ENCODE data around the gene CADM1. TPM values are rescaled to one million over a fixed set of nuclear protein-coding genes. Genes with fewer than 3 reads are reported as not detected.

CADM1 gene
- total RNA-seq, 1 experiment from 2014 or later: 30.8 TPM

DNA sequence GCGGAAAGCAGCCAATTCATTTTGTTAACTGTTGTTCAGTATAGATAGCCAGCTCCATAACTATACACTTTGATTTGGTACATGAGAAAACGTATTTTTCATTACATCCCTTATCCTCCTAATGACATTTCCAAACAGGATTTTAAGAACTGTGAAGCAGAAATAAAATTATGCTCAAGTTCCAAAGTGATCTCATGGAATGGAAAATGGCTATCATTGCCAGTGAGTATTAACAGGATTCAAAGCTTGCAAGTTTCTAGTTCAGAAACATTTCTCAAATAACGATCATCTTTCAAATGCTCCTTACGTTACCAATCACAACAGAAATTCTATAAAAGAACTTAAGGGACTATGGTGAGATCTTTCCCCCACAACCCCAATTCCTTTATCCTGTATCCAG lies 53.7 kb downstream of the CADM1 start:
- DNase-seq (ENCODE audit: low read depth): no peak

GRCh38 chr11:115447273-115447864 lies 56.8 kb downstream of the CADM1 start:
- no peak for DNase-seq (ENCODE audit: low read depth)

GRCh38 chr11:115446214-115446613 lies 58.0 kb downstream of the CADM1 start:
- DNase-seq (ENCODE audit: low read depth): no peak

DNA sequence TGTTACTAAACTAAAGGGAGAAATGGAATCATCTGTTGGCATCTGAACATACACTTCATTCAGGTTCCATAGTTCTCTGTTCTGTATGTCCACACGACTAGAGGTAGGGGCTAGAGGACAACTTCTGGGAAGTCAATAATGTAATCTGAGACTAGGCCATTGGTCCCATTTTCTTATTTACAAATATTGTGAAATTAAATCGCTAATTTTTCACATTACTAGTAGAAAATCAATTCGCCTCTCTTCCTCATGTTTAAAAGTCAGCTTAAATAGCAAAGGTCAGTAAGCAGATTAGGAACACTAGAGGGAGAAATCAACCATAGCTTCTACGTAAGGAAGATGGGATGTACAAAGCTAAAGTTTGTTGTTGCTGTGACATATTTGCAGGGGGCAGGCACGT lies 59.7 kb downstream of the CADM1 start:
- DNase-seq (ENCODE audit: low read depth): no peak

DNA sequence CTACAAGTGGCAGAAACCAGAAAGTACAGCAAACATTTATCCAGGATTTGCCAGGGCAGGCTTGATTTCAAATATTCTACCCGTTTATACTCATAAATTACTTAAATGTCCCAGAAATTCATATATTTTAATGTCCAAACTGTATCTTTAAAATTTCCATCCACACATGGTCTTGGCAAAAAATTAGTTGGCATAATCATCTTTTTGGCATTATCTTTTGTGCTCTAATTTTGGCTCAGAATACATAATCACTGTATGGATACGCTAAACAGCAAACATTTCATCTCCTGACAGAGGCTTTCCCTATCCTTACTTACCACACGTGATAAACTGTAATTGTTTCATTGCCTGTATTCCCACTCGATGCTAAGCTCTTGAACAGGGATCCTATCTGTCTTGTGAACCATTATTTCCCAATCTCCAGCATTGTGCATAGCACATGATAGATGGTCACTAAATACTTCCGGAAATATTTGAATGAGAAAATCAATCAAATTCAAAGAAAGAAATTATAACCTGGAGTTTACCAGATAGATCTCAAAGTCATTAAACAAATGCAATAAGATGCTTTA lies 64.2 kb downstream of the CADM1 start:
- no peak for DNase-seq (ENCODE audit: low read depth)

DNA sequence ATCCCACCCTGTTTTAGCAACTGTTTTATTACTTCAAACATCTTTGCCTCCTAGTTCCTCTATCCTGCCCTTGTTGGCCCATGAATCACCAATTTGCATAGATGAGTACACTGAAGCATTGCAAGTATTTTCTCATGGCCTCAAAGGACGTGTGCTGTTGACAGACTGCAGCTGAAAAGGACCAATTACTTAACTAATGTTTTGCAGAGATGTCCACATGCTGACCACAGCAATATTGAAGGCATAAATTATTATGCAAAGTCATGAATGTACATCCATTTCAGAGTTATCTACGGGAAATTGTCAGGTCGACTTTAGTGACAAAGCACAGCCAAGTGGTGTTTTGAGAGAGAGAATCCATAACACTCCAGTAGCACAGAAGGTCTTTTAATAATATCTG lies 64.8 kb downstream of the CADM1 start:
- peak; percentile 28 for DNase-seq (ENCODE audit: low read depth)

DNA sequence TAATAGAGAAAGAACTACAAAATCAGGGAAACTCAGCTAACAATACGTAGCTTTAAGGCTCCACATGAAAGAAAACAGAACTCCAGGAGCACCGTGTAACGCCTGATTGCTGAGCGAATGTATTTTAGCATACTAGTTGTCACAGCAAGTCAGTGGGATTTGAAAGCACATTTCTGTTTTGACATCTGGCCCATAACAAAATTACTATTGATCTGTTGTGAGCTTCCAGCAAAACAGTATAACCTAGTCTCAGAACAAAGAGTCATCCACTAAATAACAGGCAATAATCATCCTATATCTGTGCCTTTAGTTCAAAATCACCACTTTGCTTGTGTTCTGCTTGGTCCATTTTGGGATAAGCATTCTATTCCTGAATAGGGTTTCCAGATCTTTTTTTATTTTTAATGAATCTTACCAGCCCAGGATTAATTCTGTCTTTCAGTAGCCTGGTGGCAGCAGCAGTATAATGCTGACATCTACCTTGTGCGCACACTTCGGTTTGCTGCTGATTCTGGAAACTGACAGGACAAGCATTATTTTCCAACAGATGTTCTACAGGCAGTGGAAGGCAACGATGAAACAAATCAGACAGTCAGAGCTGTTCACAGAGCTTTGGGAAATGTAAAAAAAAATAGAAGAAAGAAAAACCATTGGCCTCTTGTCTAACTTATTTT lies 66.2 kb downstream of the CADM1 start:
- DNase-seq (ENCODE audit: low read depth): no peak

GRCh38 chr11:115430345-115430744 lies 73.9 kb downstream of the CADM1 start:
- no peak for DNase-seq (ENCODE audit: low read depth)

DNA sequence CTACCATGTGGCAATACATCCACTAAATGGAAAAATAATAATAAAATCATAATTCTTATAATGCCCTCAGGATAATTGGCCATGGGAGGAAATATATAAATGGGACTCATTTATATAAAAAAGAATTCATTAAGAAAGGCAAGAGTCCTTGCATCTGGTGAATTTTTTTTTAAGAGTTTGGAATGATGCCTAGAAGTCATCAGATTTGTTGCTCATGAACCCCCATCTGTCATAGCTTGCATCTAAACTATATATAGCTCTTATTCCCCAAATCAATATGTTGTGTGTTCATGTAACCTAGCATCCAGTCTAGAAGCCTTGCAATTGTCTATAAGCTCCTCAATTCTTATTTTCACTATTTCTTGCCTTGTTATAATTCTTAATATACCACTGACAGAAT lies 75.9 kb downstream of the CADM1 start:
- no peak for DNase-seq (ENCODE audit: low read depth)

DNA sequence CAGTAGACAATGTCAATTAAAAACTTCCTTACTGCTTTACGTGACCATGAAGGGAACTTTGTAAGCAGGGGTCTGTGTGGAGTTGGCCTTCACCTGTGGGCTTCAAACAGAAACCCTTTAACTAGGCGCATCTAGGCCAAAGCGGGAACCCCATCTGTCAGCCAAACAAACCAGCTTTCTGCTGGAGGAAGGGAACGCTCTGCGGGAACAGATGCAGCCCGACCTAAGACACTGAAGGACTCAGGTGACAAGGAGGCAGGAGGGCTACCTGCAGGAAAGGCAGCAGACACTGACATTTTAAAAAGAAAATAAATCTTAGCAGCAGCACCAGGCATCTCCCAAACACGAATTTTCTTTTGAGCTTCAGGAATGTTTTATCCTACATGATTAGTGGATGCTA lies 78.4 kb downstream of the CADM1 start:
- DNase-seq (ENCODE audit: low read depth): no peak

DNA sequence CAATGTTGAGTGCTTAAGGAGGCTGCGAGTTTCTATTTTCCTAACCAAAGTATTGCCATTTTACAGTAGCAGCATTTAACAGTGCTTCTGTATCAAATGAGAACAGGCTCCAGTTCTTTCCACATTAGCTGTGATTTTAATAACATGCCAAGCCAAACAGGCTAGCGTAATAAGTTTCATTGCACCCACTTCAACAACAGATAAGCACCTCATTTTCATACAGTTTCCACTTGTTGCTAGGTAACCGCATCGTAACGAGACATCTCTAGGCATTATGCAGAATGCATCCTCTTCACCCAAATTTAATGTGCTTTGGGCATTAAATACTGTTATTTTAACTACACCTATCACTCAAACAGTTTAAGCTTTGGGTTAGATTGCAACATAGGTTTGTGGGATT lies 79.0 kb downstream of the CADM1 start:
- no peak for DNase-seq (ENCODE audit: low read depth)

- no peak for DNase-seq (ENCODE audit: low read depth)
Observed at GRCh38 chr11:115423728-115424459, 80.3 kb downstream of the CADM1 start.

- no peak for DNase-seq (ENCODE audit: low read depth)
Observed at GRCh38 chr11:115421992-115422689, 82.1 kb downstream of the CADM1 start.

DNA sequence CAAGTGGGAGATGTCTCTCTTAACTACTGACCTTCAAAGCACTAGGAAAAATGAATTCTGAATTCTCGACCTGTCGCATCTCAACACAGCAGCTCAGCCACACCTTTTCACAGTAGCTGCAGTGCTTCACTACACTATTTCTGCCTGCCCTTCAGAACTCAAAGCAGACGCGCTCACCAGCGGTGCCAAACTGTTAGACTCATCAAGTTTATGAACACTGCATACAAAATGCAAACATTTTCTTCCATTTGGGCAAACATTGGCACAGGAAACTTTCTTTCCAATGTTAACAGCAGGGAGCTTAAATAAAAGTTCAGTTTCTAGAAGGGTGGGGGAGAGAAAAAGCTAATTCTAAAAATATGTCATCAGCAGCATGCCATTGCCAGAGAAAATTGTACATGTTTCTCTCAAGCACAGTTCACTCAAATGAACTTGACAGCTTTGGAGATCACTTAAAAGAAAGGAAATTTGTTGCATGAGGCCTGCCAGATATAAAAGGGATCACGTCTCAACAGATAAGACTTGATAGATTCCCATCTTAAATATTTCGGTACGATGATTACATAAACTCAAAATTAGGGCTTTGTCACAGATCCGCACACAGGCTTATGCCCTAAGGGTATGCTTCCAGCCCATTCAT lies 82.7 kb downstream of the CADM1 start:
- no peak for DNase-seq (ENCODE audit: low read depth)

- DNase-seq (ENCODE audit: low read depth): no peak
Observed at GRCh38 chr11:115420505-115420904, 83.7 kb downstream of the CADM1 start.

- no peak for DNase-seq (ENCODE audit: low read depth)
Observed at GRCh38 chr11:115418626-115419025, 85.6 kb downstream of the CADM1 start.

DNA sequence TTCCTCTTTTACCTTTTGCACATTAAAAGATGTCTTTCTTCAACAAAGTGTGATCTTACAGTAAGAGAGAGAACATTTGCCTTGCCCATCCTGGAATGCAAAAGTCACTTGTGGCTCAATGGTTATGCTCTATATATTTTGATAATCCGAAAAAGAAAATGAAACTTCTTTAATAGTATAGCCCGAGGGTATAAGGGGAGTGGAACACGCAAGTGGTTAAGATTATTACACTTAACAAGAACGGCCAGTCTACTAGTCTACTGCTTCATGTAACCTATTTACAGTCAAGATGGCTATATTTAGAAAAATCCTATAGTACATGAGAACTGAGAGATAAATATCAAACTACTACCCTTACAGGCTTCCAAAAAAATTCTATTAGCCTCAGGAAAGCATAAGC lies 86.1 kb downstream of the CADM1 start:
- no peak for DNase-seq (ENCODE audit: low read depth)

DNA sequence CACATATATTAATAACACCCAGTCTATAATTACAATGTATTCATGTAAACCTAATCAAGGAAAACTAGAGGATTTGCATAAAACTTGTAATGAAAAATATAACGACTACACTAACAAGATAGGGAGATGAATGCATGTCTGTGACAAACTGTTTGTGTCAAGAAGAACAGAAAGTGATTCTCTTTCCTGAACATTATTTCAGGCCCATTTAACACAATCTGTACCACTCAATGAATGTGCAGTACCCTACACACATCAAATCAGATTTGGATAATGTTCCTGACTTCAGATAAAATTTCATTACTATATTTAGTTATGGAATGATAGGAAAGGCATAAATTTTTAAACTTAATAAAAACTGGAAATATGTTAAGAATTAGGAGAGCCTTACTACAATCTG lies 93.1 kb downstream of the CADM1 start:
- DNase-seq (ENCODE audit: low read depth): no peak

- DNase-seq (ENCODE audit: low read depth): no peak
Observed at GRCh38 chr11:115409691-115410220, 94.5 kb downstream of the CADM1 start.

DNA sequence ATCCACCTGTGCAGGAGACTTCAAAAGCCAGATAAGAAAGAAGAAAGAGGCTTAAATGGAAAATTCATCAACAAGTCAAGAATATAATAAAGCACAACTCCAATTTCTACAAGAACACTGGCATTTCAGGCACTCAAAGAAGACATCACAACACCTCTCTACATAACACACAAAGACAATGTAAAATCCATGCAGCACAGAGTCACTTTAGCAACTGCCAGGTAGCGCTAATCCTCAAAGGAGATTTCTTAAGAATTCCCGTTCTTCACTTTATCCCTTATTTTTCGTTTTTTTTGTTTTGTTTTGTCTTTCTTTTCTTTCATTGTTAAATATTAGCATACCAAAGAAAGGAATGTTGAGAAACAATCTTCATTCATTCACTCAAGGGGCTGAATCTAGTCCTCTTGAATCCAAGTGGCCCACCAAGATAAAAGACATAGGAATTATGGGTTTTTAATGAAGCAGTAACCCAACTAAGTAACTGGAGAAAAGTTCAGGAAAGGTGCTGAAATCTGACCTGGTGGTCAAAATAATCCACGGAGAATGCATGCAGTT lies 95.0 kb downstream of the CADM1 start:
- no peak for DNase-seq (ENCODE audit: low read depth)
